RPMI7951 (cell line): ENCODE data around the gene CCNC. TPM values are rescaled to one million over a fixed set of nuclear protein-coding genes. Genes with fewer than 3 reads are reported as not detected.

Experiments
- DNase-seq: peaks from one replicate; pipeline ENCODE4 v3.0.0-alpha.2; 2012; ENCODE audit warnings: low read depth
- total RNA-seq: library from RNA; depleted of rRNA; stranded (reverse); fragments of >200 nt; shearing (Covaris generic); gene quantifications from 2 replicates; pipeline ENCODE4 v1.2.3, GENCODE V29; 2014; rRNA removed

The CCNC gene, protein sequence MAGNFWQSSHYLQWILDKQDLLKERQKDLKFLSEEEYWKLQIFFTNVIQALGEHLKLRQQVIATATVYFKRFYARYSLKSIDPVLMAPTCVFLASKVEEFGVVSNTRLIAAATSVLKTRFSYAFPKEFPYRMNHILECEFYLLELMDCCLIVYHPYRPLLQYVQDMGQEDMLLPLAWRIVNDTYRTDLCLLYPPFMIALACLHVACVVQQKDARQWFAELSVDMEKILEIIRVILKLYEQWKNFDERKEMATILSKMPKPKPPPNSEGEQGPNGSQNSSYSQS
- 135 and 138 TPM in 2 replicates for total RNA-seq

DNA sequence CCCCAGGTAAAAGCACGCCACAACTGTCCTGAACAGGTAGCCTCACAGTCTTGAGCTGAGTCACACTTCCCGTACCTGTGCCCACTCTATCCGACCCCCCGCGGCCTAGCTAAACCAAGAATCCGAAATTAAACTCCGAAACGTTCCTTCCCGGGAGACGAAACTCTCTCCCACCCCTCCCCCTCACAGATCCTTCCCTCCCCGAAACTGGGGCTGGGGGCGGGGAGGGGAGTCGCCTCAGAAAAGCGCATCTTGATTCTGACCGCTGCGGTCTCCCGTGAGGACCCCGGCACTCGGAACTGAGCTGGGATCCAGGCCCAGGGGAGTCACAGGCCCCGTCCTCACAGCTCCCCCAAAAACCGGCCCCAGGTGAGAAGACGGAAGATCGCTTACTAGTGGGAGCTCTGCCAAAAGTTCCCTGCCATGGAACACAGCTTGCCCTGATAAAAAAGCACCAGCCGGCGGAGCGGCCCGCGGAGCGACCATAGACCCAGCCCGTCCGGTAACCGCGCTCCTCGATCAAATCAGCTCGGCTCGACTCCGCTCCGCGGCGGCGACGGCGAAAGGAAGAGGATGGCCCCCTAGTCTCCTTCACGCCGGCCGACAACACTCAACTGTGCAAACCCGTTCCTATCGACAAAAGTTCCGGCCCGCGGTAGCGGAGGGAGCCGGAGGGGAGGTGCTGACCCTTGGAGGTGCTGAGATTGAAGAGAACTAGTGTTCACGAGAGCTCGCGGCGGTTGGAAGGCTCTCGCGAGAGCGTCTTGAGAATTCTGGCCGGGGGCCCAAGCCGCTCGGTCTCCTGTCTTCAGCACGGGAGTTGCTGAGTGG, at the start of gene CCNC:
Gene CCNC, minus strand, starts transcription at position 558 of the 831 bp plus-strand sequence. Its CDS starts 133 bp downstream, at position 425.
- peak; percentile 95 for DNase-seq

DNA sequence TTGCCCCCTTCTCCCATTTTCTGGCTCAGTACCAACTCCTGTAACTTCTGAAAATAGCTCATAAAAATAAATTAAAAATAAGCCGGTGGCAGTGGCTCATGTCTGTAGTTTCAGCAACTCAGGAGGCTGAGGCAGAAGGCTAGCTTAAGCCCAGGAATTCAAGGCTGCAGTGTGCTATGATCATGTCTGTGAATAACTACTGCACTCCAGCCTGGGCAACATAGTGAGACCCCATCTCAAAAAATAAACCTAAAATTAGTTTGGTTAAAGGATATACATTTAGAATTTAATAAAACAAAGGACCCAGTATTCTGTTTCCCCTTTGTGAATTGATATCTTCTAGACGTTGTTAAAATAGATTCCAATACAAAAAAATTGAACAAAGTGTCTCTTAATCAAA, 48.7 kb upstream of the CCNC start:
- no peak for DNase-seq

DNA sequence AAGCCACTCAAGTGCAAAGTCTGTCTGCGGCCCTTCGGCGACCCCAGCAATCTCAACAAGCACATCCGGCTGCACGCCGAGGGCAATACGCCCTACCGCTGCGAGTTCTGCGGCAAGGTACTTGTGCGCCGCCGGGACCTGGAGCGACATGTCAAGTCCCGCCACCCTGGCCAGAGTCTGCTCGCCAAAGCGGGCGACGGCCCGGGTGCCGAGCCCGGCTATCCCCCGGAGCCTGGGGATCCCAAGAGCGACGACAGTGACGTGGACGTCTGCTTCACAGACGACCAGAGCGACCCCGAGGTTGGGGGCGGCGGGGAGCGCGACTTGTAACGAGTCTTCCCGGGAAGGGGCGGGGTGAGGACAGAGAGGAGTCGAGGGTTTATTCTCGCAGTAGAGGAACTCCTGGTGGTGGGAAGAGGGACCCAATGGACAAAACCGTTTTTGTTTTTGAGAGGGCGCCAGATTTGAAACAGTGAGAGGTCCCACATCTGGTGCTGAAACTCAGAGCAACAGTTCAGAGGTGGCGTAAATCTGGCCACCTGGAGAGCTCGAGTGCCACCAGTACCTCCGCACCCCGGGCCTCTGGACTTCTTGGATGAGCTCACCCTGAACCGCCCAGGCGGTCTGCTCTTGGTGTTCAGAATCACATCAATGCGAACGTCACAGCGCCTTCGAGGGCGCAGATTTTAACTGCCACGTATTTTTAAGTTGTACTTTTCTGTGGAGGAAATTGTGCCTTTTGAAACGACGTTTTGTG, 46.1 kb upstream of the CCNC start:
- DNase-seq, result no peak

GRCh38 chr6:99613705-99614429, 45.4 kb upstream of the CCNC start:
- DNase-seq, result no peak

- no peak for DNase-seq
These were observed 44.9 kb upstream of the CCNC start for GRCh38 chr6:99613409-99613704.

GRCh38 chr6:99612551-99613408, 44.3 kb upstream of the CCNC start:
- no peak for DNase-seq

- no peak for DNase-seq
These were observed 42.7 kb upstream of the CCNC start for GRCh38 chr6:99611148-99611547.

- no peak for DNase-seq
These were observed 41.5 kb upstream of the CCNC start for GRCh38 chr6:99609905-99610489.

DNA sequence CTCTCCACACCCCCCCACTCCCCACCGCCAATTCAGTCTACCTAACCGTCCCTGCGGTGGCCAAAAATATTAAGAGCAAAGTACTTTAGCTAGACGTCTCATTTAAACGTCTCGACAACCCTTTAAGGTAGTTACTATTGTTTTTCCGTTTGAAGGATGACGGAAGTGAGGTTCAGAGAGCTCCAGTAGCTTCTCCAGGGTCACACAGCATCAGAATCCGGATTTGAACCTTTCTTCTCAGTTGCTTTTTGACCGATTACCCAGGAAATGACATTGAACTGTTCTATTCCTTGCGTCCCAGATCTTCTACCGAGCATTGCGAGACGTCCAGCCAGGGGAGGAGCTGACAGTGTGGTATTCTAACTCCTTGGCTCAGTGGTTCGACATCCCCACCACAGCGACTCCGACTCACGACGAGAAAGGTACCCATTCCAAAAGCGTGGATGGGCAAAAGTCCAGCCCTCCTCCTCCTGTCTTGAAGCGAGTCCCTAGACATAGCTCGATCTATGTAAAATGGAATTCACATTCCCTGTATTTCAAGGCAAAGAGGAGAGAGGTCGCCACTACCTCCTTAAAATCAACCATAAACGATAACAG, 40.5 kb upstream of the CCNC start:
- no peak for DNase-seq

DNA sequence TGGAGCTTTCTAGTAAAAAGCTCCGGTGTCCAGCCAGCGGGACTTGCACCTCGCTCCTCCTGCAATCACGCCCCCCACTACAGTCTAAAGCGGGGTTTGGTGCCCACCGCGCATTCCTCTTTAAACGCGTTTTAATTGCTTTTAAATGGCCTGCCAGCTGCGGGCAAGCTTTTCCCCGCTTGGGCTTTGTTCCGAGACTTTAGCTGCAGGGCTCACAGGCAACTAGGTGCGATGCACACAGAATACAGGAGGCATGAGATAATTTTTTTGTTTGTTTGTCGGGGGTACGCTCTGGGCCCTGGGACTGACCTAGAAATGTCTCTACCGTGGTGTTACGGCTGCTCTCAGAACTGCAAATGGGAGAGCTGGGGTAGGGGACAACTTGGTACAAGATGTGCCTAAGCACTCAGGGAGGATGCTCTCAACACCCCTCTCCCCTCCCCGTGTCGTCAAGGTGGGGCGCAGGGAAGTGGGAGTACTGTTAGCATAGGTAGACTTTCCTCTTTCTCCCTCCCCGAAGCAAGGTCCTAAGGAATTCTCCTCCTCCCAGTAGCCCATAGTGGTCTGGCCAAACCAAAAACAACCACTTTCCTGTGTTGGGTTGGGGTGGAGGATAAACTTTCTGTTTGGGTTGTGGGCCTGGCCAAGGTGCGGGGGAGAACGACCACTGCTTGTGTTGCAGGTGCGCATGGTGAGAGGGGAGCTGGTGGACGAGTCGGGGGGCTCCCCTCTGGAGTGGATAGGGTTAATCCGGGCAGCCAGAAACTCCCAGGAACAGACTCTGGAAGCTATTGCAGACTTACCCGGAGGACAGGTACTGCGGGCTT, 39.8 kb upstream of the CCNC start:
- DNase-seq, result no peak

- no peak for DNase-seq
These were observed 39.1 kb upstream of the CCNC start for GRCh38 chr6:99607416-99608036.

DNA sequence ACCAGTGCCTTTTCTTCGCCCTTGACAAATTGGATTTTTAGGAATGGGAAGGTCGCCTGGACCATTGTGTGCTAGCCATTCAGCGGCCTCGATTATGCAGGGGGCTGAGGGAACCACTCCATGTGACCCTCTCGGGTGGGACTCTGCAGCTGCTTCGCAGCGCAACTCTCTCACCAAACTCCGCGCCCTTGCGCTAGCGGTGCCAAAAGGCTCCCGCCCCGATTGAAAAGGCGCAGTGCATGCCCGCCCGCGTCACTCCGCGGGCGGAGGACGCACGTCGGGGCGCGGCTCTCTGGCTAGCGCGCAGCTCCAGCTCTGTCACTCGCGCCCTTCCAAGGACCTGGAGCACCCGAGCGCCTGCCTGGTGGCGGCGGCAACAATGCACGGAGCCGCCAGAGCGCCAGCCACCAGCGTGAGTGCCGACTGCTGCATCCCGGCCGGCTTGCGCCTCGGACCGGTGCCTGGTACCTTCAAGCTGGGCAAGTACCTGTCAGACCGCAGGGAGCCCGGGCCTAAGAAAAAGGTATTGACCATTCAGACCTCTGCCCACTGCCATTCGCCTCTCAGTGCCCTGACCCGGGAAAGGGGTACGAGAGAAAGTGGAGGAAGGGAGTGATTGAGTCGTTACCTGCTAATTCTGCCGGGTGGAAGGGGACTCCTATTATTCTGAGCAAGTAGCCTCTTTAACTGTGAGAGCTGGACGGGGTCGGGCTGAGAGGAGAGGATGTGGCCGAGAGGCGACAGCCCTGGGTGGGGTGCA, 38.4 kb upstream of the CCNC start, which contains the start of gene PRDM13:
Gene PRDM13, plus strand, starts transcription at position 178 of the 760 bp plus-strand sequence. Its CDS starts 202 bp downstream, at position 380.
- no peak for DNase-seq

- no peak for DNase-seq
These were observed 37.6 kb upstream of the CCNC start for GRCh38 chr6:99605911-99606655.

DNA sequence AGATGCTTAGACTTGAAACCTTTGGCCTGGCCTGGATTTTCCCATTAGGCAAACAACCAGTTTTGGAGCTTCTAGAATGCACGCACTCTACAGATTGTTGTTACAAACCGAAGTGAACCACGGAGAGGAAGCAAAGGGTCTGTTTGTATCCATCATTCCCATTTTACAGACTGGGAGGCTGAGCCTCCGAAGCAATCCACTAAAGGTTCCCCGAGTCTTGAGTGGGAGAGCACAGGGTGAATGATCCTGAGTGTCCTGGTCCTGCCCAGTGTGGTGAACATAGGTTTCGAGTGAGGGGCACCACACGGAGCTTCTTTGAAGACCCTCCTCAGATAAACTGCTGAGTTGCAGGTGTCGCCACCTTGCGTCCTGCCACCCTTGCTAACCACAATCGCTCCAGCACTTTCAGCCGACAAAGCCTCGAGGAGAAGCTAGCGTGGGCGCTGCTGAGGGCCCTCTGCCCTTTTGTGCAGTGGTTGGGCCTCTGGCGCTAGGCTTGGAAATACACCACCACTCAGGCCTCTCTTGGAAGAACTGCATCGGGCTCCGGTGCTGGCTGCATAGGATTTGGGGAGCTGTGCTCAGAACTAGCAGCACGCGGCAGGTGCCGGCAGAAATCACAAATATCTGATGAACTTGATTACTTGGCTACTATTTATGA, 36.7 kb upstream of the CCNC start:
- no peak for DNase-seq

- DNase-seq, result no peak
These were observed 36.0 kb upstream of the CCNC start for GRCh38 chr6:99604166-99605073.
